ENCODE measurements around the gene CALR.

Gene CALR

GRCh38 chr19:12987781-12988180 lies 49.4 kb downstream of the CALR start:
- TF ChIP-seq FOXP2 (optimal IDR thresholded peaks at IDR 0.05; ENCODE audit: borderline replicate concordance, extremely low read depth, extremely low read length, insufficient read depth), result no peak
- TF ChIP-seq TAF1 (IDR thresholded peaks at IDR 0.05; ENCODE audit: borderline replicate concordance, insufficient read depth, low read length), result no peak
- no peak for TF ChIP-seq POLR2AphosphoS5 (IDR thresholded peaks at IDR 0.05; ENCODE audit: low read depth, low read length)
- no peak for TF ChIP-seq SIN3A (IDR thresholded peaks at IDR 0.05; ENCODE audit: borderline replicate concordance, insufficient read depth, low read length)
- TF ChIP-seq REST (IDR thresholded peaks at IDR 0.05; ENCODE audit: insufficient read depth in 1 of 2, low read depth in 2 of 2, low read length in 2 of 2), result no peak

- TF ChIP-seq REST (IDR thresholded peaks at IDR 0.05; ENCODE audit: insufficient read depth in 1 of 2, low read depth in 2 of 2, low read length in 2 of 2) (no peak), SIN3A (IDR thresholded peaks at IDR 0.05; ENCODE audit: borderline replicate concordance, insufficient read depth, low read length) (no peak), POLR2AphosphoS5 (IDR thresholded peaks at IDR 0.05; ENCODE audit: low read depth, low read length) (no peak), TAF1 (IDR thresholded peaks at IDR 0.05; ENCODE audit: borderline replicate concordance, insufficient read depth, low read length) (no peak), FOXP2 (optimal IDR thresholded peaks at IDR 0.05; ENCODE audit: borderline replicate concordance, extremely low read depth, extremely low read length, insufficient read depth) (no peak)
These were observed 52.0 kb downstream of the CALR start for GRCh38 chr19:12990431-12990830.

GRCh38 chr19:12990853-12991252 lies 52.4 kb downstream of the CALR start:
- no peak for TF ChIP-seq REST (IDR thresholded peaks at IDR 0.05; ENCODE audit: insufficient read depth in 1 of 2, low read depth in 2 of 2, low read length in 2 of 2)
- no peak for TF ChIP-seq POLR2AphosphoS5 (IDR thresholded peaks at IDR 0.05; ENCODE audit: low read depth, low read length)
- no peak for TF ChIP-seq TAF1 (IDR thresholded peaks at IDR 0.05; ENCODE audit: borderline replicate concordance, insufficient read depth, low read length)
- TF ChIP-seq FOXP2 (optimal IDR thresholded peaks at IDR 0.05; ENCODE audit: borderline replicate concordance, extremely low read depth, extremely low read length, insufficient read depth), result no peak
- TF ChIP-seq SIN3A (IDR thresholded peaks at IDR 0.05; ENCODE audit: borderline replicate concordance, insufficient read depth, low read length), result no peak

GRCh38 chr19:12991296-12991695 lies 52.9 kb downstream of the CALR start:
- TF ChIP-seq TAF1 (IDR thresholded peaks at IDR 0.05; ENCODE audit: borderline replicate concordance, insufficient read depth, low read length), result no peak
- no peak for TF ChIP-seq SIN3A (IDR thresholded peaks at IDR 0.05; ENCODE audit: borderline replicate concordance, insufficient read depth, low read length)
- no peak for TF ChIP-seq REST (IDR thresholded peaks at IDR 0.05; ENCODE audit: insufficient read depth in 1 of 2, low read depth in 2 of 2, low read length in 2 of 2)
- TF ChIP-seq FOXP2 (optimal IDR thresholded peaks at IDR 0.05; ENCODE audit: borderline replicate concordance, extremely low read depth, extremely low read length, insufficient read depth), result no peak
- TF ChIP-seq POLR2AphosphoS5 (IDR thresholded peaks at IDR 0.05; ENCODE audit: low read depth, low read length), result no peak

- TF ChIP-seq SIN3A (IDR thresholded peaks at IDR 0.05; ENCODE audit: borderline replicate concordance, insufficient read depth, low read length) (no peak), FOXP2 (optimal IDR thresholded peaks at IDR 0.05; ENCODE audit: borderline replicate concordance, extremely low read depth, extremely low read length, insufficient read depth) (no peak), TAF1 (IDR thresholded peaks at IDR 0.05; ENCODE audit: borderline replicate concordance, insufficient read depth, low read length) (no peak), REST (IDR thresholded peaks at IDR 0.05; ENCODE audit: insufficient read depth in 1 of 2, low read depth in 2 of 2, low read length in 2 of 2) (no peak), POLR2AphosphoS5 (IDR thresholded peaks at IDR 0.05; ENCODE audit: low read depth, low read length) (no peak)
These were observed 54.3 kb downstream of the CALR start for GRCh38 chr19:12992729-12993128.

Measured in PFSK-1 (cell line).